Cardiac fibroblast (primary cell): ENCODE measurements around the gene CDK11A.
A peak's percentile ranks its signal among the peaks of the same experiment; 100 is the strongest.
"Not testable (repeated sequence)": the region's sequence is repeated elsewhere in the genome, so short reads cannot be mapped to it uniquely, and the experiment has no call there.

Experiments used
- DNase-seq, 2 donors: peaks; one replicate each; pipeline versions ENCODE4 v3.0.0 to v3.0.0-alpha.2; 2010; ENCODE audit warnings: low read depth in 2 of 2
- H3K4me3 ChIP-seq, 2 donors: replicated peaks in 1 of 2; 1 replicate in 1 of 2; 2 replicates in 1 of 2; pipeline ENCODE4 v1.5.1; 2011; ENCODE audit warnings: low read depth in 2 of 2, low read length in 2 of 2, mild to moderate bottlenecking in 2 of 2, moderate library complexity in 1 of 2
- TF ChIP-seq, protein P1 (sequence below): IDR thresholded peaks from one replicate; pipeline ENCODE4 v1.5.1; 2011; ENCODE audit warnings: low read depth, mild to moderate bottlenecking, low read length, inconsistent platforms

The CDK11A gene

DNA sequence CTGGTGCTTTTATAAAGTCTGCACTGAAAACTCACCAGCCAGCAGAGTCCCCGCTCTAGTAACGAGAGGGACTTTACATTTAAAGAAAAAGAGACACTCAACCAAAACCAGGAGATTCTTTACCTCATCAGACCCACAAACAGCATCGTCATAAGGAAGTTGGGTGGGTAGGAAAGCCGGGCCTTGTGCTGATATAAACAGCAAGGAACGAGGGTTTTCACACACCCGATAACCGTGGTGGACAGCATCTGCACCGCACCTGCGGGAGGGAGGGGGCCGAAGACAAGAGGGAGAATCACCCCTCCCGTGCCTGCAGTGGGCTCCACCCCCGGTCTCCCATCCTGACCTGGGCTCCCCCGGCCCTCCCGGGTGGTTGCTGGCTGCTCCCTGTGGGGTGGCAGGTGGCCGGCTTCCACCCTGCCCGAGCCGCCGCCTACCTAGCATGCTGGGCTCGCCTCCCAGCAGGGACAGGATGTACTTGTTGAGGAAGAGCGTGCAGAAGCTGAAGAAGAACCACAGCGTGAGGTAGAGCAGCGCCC, 14.7 kb upstream of the CDK11A start:
- not testable (repeated sequence) for DNase-seq, H3K4me3 ChIP-seq

DNA sequence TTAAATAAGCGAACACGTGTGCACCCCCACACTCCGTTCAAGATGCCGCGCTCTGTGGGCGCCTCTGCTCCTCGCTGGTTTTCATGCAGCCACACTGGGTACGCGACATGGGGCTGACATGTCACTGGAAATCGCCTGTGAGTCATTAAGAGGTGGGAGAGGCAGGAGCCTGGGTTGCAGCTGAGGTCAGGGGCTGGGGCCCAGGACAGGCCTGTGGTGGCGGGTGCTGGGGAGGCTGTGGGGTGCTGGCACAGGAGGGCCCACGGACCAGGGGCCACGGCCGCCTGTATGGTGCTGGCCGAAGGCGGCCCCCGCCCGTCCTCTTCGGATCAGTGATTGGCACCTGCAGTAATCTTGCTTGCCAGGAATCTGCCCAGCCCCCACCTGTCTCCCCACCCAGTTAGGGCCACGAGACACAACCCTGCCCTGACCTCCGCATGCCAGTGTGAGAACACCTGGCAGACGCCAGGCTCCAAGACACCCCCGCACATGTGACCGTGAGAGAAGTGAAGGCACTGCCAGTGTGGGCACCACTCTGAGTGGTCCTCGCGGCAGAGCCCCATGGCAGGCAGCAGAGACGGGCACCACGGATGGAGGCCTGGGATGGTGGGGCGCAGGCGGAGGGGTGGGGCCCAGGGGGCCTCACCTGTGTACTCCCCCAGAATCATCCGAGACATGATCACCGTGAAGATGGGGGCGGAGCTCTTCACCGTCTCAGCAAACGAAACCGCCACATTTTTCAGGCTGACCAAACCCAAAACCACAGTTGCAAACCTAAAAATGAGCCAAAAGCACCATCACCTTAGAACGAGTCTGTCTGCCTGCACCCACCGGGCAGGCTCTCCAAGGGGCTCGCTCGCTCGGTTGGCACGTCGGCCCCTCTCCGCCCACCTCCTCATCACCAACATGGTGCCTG, 13.8 kb upstream of the CDK11A start:
- DNase-seq, H3K4me3 ChIP-seq: not testable (repeated sequence)

GRCh38 chr1:1732381-1732780, 8.2 kb upstream of the CDK11A start:
- no peak for DNase-seq
- H3K4me3 ChIP-seq, result no peak overlapping the region
- TF ChIP-seq, protein P1, sequence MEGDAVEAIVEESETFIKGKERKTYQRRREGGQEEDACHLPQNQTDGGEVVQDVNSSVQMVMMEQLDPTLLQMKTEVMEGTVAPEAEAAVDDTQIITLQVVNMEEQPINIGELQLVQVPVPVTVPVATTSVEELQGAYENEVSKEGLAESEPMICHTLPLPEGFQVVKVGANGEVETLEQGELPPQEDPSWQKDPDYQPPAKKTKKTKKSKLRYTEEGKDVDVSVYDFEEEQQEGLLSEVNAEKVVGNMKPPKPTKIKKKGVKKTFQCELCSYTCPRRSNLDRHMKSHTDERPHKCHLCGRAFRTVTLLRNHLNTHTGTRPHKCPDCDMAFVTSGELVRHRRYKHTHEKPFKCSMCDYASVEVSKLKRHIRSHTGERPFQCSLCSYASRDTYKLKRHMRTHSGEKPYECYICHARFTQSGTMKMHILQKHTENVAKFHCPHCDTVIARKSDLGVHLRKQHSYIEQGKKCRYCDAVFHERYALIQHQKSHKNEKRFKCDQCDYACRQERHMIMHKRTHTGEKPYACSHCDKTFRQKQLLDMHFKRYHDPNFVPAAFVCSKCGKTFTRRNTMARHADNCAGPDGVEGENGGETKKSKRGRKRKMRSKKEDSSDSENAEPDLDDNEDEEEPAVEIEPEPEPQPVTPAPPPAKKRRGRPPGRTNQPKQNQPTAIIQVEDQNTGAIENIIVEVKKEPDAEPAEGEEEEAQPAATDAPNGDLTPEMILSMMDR, result no peak

- no peak overlapping the region for H3K4me3 ChIP-seq
- TF ChIP-seq, protein P1, result no peak
- no peak for DNase-seq
Measured at GRCh38 chr1:1730870-1731269, 6.7 kb upstream of the CDK11A start.

DNA sequence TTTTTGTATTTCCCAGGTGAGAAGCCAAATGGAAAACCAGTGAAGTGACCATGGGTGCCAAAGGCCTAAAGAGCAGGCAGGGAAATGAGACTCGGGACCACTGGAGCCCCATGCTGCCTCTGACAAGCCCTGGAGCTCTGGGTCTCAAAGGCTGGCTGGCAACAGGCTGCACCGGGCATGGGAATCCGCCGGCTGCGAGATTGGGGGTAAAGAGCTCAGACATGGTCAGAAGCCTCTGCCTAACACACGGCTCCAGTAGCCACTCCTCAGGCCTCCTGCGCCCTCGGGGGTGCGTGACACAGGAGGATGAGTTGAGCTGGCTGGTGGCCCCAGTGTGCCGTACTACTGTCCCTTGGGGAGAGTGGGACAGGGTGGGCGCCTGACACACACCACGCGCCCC, 6.1 kb upstream of the CDK11A start:
- DNase-seq, result not testable (repeated sequence)

DNA sequence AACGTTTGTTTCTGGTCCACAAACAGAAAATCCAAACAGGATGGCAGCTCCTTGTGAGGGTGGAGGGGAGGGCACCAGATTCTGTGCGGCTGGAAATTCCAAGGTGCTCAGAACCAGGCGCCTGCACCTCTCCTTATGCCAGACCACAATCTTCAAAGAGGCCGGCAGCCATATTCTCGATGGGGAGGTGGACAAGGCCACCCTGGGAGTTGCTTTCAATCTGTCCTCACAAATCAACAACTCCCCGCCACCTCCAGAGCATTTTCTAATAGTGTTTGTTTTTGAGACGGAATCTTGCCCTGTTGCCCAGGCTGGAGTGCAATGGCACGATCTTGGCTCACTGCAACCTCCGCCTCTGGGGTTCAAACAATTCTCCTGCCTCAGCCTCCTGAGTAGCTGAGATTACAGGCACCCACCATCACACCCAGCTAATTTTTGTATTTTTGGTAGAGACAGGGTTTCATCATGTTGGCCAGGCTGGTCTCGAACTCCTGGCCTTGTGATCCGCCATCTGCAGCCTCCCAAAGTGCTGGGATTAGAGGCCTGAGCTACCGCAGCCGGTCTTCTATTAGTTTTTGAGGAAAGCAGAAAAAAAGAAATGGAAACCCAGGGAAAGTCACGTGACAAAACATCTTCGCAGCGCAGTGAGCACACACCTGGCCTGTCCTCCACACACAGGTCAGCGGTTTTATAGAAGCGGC, 5.1 kb upstream of the CDK11A start:
- not testable (repeated sequence) for DNase-seq, H3K4me3 ChIP-seq

More for the DNA sequence above, 6.1 kb upstream of the CDK11A start:
- H3K4me3 ChIP-seq, result not testable (repeated sequence)

DNA sequence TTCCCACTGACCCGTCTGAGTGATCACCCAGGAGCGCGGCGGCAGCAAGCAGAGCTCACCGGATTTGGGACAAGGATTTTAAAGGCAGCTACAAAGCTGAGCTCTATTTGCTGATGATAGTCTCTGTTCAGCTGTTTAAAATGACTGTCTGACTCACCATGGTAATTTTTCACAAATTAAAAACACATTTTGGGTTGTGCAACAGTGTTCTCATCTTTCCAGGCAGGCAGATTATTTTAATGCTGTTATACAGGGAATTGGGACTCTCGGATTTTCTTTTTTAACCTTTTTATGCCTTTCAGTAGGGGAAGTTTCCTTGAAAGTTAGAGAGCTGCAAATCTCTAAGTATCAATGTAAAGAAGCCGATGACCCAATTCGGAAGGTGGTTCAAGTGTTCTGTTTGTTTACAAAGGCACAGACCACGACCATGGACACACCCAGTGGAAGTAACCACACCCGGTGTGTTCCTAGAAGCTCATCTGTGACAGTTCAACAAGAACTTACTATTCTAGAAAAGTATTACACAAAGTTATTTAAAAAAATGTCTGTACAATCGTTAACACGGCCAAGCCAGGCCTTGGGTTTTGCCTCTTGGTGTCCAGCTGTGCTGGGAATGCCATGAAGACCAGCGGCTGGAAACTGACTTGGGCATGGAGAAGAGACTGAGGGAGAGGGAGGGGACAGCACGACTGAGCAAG, 4.3 kb upstream of the CDK11A start:
- not testable (repeated sequence) for H3K4me3 ChIP-seq
- peak; percentile 64 to 66 for DNase-seq

GRCh38 chr1:1727131-1727651, 3.0 kb upstream of the CDK11A start:
- not testable (repeated sequence) for DNase-seq, H3K4me3 ChIP-seq

DNA sequence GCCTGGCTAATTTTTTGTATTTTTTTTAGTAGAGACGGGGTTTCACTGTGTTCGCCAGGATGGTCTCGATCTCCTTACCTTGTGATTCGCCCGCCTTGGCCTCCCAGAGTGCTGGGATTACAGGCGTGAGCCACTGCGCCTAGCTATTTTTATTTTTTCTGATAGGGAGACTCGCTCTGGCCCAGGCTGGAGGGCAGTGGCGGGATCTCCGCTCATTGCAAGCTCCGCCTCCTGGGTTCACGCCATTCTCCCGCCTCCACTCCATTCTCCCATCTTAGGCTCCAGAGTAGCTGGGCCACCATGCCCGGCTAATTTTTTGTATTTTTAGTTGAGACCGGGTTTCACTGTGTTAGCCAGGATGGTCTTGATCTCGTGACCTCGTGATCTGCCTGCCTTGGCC, 1.9 kb upstream of the CDK11A start:
- not testable (repeated sequence) for H3K4me3 ChIP-seq, DNase-seq

- no peak for DNase-seq
- TF ChIP-seq, protein P1, result no peak
Measured at GRCh38 chr1:1721201-1721600, 3.0 kb downstream of the CDK11A start.

DNA sequence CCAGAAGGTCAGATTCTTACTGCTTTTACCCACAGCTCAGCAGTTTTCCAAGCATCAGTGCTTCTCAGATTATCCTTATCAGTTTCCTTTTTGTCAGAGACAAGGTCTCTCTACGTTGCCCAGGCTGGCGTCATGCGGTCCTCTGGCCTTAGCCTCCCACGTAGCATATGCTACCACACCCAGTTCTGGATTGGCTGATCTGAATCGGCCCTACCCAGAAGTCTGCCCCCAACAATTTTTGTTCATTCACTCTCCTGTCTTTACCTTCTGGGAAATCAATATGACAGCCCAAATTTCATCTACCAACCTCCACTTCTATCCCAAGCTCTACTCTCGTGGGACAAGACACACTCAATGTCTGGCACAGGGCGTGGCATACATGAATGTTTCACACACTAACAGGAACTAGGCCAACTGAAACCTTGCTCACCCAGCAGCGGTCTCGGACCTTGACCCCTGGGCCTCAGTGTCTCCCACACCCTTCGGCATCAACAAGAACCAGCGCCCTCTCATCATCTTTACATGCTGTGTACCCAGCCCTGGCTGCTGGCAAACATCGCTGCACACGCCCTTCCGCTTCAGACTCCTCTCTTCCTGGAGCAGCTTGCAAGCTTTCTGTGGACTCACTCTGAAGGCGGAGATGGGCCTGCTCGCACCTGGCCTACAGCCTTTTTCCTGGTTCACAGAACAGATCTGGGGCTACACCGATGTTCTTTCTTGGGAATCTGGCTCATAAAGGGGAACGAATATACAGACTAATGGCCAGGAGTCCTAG, 8.9 kb downstream of the CDK11A start:
- not testable (repeated sequence) for DNase-seq, H3K4me3 ChIP-seq

More at GRCh38 chr1:1721201-1721600, 3.0 kb downstream of the CDK11A start:
- H3K4me3 ChIP-seq, result no peak overlapping the region

GRCh38 chr1:1707897-1708296, 16.3 kb downstream of the CDK11A start:
- not testable (repeated sequence) for H3K4me3 ChIP-seq, DNase-seq

DNA sequence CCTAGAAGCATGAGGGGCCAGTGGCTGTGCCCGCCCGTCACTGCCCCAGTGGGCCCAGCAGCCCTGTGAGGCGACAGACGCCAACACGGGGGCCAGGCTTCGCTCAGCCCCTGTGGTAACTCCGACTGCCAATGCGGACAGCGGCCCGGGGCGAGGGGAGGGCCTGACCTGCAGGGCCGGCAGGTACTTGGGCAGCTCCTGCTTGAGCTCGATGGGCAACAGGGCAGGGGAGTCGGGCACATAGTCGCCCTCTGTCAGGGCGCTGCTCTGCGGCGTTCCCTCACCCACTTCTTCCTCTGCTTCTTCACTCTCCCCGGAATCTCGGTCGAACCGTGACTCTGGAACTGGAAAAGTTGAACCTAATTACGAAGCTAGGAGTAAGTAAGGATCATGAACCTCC, 16.9 kb downstream of the CDK11A start:
- DNase-seq, H3K4me3 ChIP-seq: not testable (repeated sequence)
